ENCODE results near the gene NFE2L1.
"Not testable (repeated sequence)": the region's sequence is repeated elsewhere in the genome, so short reads cannot be mapped to it uniquely, and the experiment has no call there.

The NFE2L1 gene

DNA sequence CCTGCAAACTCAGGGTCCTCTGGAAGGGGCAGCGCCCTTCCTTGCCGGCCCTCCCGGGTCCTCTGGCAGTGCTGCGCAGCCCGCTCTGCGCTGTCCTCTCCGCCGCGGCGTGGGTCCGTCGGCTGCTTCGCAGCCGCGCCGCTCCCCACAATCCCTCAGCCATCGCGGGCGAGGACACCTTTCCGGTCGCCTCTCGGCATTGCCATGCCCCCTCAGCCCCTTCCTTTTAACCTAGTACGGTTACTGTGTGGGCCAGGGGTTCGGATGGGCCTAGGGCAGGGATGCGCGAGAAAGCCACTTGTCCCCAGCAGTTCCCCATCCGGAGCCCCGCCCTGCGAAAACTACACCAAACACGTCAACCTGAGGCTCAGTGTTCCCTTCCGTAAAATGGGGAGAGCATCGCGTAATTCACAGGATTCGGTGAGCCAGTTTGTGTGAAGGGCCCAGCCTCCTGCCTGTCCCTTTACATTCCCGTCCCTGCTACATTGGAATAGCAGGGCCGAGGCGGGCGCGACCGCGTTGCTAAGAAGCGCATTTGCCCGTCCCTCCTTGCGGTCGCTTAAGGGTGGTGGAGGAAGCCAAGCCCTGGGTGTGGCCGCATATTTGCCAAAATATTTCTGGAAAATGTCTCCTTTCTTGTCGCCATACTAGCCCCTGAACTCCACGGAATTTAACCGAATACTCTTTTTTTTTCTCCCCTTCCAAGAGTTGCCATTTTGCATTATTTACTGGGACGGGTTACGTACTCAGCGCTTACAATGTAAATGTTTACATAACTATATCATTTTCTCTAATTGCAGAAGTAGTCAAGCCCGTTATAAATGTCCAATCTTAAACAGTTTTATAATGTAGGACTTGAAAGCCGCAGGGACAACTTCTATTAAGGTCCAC, 23.8 kb upstream of the NFE2L1 start:
- no peak for DNase-seq (ENCODE audit: low spot score)

DNA sequence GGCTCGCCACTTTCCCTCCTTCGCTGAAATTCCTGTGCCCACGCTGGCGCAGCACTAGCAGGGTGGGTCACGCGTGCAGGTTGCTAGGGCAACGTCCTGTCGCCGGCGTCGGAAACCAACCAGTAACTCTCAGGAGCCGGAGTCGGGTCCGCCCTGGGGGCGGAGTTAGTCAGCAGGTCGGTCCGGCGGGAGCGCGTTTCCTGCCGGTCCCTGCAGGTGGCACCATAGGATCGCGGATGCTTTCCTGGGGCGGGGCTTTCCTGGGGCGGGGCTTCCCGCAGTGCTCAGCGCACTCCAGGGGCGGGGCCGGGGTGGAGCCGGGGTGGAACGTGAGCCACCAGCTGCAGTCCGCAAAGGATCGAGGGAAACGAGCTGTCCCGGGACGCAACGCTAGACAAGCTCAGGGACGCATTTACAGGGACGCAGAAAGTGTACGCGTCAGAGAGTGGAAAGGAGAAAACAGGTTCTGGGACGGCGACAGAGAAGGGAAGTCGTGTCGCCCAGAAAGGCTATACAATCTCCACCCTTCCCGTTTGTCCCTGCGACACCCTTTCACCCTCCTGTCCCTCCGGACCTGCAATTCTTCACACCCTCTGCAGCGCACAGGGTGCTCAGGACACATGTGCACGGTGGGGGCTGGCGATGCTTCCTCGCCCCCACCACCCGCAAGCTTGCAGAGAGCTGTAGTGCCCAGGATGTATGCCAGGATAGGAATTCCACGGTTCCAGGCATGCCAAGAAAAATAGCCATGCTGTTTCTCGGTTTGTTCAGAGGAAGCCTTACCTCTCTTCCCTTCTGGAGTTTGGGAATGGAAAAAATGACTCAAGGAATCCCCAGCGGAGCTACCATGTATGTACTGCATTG, 22.9 kb upstream of the NFE2L1 start:
- peak; percentile 95 for DNase-seq (ENCODE audit: low spot score)

DNA sequence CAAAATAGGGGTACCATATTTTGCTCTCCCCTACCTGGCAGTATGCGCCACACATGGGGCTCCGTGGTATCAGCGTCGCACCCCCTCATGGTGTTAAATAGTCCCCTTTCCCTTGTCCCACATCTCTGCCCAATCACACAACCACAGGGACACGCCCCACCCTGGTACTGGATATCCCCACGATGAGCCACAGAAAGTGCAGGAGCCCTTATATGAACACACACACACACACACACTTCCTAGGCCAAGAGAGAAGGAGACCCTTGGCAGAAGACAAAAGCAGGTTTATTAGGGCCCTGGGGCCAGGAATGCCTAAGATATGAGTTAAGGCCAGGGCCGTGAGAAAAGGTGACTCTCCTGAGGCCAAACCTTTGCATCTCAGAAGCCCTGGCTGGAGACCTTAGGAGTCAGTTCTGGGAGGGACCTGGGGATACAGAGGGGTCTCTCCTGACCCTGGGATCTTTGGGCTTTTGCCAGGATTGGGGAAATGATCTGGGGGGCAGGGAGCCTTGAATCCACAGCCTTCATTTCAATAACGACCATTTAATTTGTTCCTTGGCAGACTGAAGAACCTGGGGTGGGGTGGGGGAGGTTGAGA, 22.2 kb upstream of the NFE2L1 start:
- no peak for DNase-seq (ENCODE audit: low spot score)

DNA sequence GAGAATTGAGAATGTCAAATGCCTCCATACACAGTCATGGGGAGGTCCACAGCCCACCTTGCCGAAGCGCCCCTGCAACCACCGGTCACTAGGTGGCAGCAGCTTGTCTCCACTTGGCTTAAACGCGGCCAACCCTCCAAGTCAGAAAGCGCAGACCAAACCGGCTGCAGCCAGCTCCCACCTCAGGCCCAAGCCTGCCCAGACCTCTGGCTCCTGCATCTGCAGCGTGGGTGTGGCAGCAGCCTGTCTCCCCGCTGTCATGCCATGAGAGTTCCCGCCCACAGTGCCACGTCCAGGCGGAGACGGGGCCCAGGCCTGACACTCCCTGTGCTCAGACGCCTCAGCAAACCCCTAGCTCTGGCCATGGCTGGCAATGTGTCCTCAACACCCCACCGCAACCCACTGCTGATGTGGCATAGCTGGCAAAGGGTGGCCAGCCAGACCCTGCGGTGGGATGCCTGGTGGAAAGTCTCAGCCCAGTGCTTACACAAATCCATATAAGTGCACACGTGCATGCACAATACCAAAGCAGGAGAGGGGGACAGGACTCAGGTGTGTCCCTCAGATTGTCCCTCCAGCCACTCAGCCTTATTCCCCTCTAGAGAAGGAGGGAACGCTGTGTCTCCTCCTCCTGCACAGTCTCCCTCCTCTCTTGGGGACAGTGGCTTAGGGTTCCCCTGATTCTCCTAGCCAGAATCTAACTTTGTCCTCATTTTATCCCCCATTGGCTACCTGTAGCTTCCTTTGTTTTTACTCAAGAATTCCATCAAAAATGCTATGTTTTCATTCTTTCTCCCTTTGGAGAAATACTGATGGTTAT, 21.4 kb upstream of the NFE2L1 start:
- DNase-seq (ENCODE audit: low spot score), result peak; percentile 90

DNA sequence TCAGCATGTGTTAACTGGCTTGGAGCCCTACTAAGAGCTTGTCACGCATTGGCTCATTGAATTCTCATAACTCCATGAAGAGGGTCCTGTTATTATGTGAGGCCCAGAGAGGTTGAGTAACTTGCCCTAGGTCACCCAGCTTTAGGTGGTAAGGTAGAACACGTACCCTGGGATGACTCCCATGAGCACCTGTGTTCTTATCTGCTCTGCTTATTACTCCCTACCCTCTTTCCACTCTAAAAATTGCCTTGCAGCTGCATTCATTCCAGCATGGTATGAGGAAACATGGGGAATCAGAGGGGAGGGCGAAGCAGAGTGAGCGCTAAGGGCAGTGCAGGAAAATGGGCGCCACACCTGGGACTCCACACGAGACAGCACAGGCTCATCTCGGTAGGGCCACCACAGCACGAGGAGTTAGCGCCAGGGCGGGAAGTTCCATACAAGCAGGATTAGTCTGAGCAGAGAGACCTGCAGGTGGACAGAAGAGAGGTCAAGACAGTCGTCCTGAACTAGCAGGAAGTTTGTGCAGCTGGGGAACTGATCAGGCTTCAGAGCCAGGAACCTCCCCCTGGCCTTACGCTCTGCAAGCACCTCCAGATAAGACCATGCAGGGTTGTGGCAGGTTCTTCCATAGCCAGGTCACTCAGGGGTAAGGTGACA, 20.7 kb upstream of the NFE2L1 start:
- DNase-seq (ENCODE audit: low spot score), result no peak

DNA sequence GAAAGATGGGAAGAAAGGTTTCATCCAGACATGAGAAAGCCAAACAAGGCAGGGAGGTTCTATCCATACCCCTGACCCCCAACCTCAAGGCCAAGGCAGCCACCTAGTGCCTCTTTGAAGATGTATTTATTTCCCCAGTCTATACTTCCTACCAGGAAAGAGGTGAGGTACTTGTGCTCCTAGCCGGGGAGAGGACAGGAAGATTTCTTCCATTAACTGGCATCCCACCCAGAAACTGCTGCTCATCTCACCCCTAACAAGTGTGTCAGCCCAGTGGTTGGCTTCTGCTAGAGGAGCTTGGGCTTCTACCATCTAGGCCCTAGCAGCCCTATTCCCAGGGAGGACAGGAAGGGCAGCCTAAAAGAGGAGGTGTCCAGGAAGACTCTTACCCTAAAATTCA, 19.4 kb upstream of the NFE2L1 start:
- DNase-seq (ENCODE audit: low spot score), result no peak

DNA sequence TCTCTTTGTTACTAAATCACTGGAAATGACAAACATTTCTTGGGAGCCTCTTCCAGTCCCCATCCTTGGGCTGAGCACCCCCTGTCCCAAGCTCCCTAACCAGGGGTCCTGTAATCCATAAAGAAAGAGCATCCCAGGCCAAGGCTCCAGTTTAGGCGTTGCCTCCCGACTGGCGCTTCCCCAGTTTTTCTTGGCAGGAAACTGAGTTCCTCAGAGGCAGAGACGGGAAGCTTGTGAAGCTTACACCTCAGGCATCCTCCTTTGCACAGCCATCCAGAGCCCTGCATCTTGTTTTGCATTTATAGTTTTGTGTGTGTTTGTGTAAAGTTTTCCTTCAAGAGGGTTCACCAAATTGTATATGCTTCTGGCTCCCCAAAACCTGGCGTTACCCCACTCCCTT, 17.6 kb upstream of the NFE2L1 start:
- no peak for DNase-seq (ENCODE audit: low spot score)

DNA sequence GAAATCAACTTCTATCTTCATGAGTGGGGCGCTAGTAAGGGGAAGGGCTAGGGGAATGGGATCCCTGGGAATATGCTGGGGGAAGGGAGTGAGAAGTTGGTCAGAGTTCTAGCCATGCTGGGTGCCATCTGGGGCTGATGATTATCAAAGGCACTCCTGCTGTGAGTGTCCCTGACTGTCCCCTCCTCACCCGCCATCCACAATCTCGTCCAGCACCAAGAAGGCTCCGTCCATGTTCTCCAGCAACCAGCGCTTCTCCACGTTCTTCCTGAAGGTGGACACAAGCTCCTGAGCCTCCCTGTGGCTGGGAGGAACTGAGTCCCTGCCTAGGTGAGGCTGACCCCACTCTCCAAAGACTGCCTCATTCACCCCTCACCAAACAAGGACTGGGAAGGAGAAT, 16.2 kb upstream of the NFE2L1 start:
- DNase-seq (ENCODE audit: low spot score), result no peak

DNA sequence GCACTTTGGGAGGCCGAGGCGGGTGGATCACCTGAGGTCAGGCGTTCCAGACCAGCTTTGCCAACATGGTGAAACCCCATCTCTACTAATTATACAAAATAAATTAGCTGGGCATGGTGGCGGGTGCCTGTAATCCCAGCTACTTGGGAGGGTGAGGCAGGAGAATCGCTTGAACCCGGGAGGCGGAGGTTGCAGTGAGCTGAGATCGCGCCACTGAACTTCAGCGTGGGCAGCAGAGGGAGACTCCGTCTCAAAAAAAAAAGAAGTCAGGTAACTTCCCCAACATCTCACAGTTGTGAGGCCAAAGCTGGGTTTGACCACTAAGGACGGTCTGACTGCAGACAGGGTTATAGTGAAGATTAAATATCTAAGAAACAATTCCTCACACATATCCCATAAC, 13.4 kb upstream of the NFE2L1 start:
- not testable (repeated sequence) for DNase-seq (ENCODE audit: low spot score)

DNA sequence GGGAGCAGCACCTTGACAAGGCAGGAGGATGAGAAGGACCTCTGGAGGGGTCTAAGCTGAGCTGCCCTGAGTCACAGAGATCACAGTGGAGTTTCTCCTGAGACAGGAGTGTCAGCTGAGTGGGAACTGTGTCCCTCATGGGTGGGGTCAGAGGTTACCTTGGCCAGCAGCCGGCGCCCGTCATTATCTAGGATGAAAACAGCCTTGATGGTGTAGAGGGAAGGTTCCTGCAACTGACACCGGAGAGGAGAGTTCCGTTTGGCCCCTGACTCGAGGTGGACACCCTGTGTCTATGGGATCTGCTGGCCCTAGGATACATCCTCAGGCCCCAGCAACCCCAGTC, 11.5 kb upstream of the NFE2L1 start:
- DNase-seq (ENCODE audit: low spot score), result no peak

DNA sequence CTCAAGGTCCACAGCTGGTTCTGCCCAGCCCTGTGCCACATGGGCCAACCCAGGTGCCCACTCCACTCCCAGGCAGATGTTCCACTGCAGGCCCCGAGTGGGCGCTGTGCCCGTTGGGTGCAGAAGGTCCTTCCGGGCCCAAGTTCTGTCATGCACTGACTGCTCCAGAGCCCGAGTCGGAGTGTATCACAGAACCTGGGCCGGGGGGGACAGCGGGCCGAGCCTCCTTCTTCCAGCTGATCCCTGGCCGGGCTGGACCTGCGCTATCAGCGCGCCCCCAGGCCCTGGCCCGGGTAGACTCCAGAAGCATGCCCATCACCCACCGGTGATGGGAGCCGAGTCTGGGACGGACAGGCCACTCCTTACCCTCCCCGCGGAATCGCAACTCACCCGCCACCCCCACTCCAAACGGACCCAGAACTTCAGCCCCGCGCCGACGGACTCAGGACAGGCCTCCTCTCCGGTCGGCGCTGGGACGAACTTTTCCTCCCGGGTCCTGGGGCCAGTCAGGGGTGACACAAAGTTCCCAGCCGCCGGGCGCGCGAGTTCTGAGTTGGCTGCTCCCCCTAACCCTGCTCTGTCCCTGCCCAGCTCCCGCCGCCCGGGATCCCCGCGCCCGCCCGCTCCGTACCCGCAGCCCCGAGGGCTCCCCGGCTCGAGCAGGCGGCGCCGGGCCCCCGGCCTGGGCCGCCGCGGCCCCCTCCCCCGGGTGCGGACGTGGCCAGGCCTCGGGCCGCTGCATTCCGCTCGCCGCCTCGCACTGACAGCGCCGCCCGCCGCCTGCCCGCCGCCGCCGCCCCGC, 10.9 kb upstream of the NFE2L1 start, which contains the start of gene COPZ2:
TSS of gene COPZ2 (minus strand) at position 762 of the 802 bp plus-strand sequence. CDS start at position 742, 20 bp downstream.
- DNase-seq (ENCODE audit: low spot score), result peak; percentile 71

DNA sequence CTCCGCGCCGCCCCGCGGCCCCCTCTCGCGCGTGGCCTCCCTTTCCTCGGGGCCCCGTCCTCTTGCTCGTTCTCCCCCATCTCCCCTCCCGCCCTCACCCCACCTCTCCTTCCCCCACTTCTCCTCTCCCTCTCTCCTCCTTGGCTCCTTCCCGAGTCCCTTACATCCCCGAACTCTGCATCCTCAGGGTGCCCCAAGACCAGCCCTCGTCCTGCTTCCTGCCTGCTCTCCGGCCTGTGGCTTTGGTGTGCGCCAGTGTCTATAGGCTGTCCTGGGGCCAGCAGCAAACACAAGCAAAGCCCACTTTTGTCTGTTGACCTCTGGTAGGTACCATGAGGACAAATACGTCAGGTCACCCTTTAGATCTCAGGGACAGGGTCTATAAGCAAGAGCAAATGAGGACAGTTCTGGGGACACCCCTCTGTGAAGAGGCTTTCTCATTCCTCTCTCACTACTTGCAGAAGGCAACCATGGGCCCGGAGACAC, 10.3 kb upstream of the NFE2L1 start:
- DNase-seq (ENCODE audit: low spot score), result no peak

DNA sequence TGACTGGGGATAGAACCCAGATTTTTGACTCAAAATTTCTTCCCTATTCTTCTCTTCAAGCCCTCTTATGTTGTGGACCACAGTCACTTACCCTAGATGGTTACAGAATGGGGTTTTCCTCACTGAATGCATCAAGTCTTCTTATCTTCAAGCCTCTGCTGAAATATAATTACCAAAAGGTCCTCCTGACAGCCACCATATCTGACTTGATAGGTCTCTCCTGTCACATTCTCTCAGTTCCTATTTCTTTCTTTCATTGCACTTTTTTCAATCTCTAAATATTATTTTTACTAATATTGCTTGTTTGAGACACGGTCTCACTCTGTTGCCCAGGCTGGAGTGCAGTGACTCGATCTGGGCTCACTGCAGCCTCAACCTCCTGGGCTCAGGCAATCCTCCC, 9.5 kb upstream of the NFE2L1 start:
- no peak for DNase-seq (ENCODE audit: low spot score)

DNA sequence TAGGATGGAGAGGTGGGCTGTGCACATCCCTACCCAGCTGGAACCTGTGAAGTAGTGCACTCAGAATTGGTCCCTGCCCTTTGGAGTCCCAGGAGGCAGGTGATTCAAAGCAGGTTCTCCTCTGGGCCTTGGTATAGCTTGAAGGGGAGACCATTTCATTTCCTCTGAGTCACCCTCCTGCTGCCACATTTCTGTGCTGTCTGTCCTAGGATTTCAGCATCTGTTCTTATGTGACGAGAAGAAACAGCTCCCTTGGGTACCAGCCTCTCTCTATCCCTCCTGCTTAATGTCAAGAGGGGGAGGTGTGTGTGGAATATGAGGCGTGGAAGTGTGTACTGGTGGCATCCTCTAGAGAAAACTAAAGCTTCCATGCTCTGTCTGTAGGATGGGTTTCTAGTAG, 5.0 kb upstream of the NFE2L1 start:
- DNase-seq (ENCODE audit: low spot score), result no peak

DNA sequence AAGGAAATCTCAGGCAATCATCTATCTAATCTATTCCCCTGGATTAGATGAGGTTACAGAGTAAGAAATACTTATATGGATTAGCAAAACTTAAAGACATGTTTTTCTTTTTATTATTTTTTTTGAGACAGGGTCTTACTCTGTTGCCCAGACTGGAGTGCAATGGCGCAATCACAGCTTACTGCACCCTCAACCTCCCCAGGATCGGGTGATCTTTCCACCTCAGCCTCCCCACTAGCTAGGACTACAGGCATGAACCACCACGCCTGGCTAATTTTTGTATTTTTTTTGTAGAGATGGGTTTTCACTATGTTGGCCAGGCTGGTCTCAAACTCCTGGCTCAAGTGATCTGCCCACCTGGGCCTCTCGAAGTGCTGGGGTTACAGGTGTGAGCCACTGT, 3.3 kb upstream of the NFE2L1 start:
- DNase-seq (ENCODE audit: low spot score), result no peak

DNA sequence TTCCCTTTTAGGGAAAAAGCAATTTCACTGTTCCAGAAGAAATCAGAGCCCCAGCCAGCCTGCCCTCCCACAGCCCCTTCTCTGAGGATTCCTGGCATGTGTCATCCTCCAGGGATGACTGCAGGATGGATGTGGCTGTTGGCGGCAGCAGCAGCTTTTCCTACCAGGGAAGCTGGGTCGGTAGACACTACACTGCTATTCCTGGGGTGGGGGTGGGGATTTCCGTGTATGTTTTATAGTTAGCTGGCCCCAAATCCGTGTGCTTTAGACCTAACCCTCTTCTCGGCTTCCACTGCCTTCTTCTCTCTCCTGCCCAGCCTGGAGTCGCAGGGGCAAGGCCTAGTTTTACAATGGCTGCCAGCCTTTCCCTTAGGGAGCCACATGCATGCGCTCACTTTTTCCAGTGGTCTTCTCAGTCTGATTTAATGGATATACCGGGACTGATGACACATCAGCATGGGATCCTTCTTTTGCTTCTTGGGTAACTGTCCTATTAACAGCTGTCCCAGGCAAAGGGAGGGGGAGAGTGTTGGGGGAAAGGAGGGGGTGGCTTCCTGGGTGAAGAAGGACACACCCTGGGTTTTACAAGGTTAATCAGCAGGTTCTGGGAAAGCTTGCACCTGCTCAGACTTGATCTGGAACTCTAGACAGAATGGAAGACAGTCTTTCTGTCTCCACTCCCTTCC, 2.7 kb upstream of the NFE2L1 start:
- DNase-seq (ENCODE audit: low spot score), result no peak

DNA sequence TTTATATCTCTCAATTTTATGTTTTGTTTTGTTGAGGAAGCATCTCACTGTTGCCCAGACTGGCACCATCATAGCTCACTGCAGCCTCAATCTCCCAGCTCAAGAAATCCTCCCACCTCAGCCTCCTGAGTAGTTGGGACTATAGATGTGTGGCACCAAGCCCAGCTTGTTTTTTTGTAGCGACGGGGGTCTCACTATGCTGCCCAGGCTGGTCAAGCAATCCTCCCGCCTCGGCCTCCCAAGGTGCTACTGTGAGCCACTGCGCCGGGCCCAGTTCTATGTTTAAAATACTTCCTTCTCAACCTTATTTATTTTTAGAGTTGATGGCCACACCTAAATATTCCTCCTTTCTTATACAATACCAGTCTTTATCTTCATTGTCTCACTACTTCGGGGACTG, 1.9 kb upstream of the NFE2L1 start:
- no peak for DNase-seq (ENCODE audit: low spot score)

DNA sequence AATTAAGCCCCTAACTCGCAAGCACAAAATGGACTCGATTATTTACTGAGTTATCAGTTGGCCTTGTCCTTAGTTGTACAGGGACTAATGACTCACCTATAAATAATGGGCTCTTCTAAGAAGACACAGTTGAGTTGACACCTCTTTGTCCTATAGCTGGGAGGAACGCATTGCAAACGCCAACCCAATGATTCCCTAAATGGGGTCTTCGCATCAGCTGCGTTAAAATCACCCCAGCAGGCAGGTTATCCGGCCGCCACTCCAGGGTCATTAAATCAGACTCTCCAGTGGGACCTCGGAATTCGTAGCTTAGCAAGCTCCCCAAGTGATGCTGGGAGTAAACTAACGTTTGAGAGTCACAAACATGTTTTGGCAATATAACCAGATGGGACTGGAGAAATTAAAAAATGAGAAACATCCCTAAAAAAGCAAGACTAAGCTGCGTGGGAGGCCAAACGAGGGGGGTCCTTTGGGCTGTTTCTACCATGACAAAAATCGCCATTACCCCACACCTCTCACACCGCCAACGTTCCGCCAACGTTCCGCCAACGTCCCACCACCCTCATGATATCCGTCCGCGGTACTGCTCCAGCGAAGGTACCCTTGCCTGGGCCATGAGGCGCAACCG, 932 bp upstream of the NFE2L1 start:
- no peak for DNase-seq (ENCODE audit: low spot score)
